GM12875 (cell line): Measurements from ENCODE around the gene ITPRIP.
A peak's percentile ranks its signal among the peaks of the same experiment; 100 is the strongest.

Experiments used
- H3K4me3 ChIP-seq: one replicate; pipeline ENCODE4 v1.5.1; 2011; ENCODE audit warnings: low read depth, low read length, control low read depth
- CTCF ChIP-seq: IDR thresholded peaks from 2 replicates; pipeline ENCODE4 v1.5.1; 2011; ENCODE audit warnings: low read depth, mild to moderate bottlenecking, control low read depth, inconsistent platforms, low read length, moderate library complexity, borderline replicate concordance; ENCODE audit not compliant: insufficient read depth

ITPRIP gene

GRCh38 chr10:104342941-104343411 is 4.7 kb upstream of the ITPRIP start:
- TF ChIP-seq CTCF, result no peak

GRCh38 chr10:104340641-104341040 is 2.4 kb upstream of the ITPRIP start:
- TF ChIP-seq CTCF, result no peak

More at GRCh38 chr10:104342941-104343411, 4.7 kb upstream of the ITPRIP start:
- H3K4me3 ChIP-seq, result no peak overlapping the region

GRCh38 chr10:104340111-104340526 is 1.9 kb upstream of the ITPRIP start:
- TF ChIP-seq CTCF, result no peak
- H3K4me3 ChIP-seq, result no peak overlapping the region

More at GRCh38 chr10:104340641-104341040, 2.4 kb upstream of the ITPRIP start:
- no peak overlapping the region for H3K4me3 ChIP-seq

DNA sequence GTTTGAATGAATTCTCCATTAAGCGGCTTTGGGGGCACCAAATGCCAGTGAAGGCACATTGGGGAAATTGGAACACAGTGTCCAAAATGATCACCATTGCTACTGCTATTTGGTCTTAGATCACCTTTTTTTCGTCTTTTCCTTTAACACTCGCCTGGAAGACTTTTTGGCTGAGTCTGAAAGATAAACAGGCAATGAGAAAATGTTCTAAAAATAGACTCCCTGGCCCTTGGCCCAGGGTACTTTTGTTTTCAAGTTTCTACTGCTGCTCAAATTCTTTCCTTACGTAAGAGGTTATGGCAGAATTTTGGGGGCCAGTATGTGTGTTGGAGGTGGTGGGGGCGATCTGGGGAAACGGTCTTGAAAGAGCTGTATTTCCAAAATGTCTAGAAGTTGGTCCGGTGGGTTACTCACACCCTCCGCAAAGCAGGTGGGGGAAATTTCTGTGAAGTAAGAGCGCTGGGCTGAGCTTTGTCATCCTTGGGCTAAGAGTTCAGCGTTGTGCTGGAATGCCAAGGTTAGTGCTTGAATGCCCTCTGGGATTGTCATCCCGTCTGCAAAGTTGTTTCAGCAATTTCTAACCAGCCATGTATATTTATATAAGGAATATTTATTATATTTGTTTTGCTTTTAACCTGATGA is 1.3 kb upstream of the ITPRIP start:
- TF ChIP-seq CTCF, result no peak
- H3K4me3 ChIP-seq, result peak overlapping the region; percentile 88

DNA sequence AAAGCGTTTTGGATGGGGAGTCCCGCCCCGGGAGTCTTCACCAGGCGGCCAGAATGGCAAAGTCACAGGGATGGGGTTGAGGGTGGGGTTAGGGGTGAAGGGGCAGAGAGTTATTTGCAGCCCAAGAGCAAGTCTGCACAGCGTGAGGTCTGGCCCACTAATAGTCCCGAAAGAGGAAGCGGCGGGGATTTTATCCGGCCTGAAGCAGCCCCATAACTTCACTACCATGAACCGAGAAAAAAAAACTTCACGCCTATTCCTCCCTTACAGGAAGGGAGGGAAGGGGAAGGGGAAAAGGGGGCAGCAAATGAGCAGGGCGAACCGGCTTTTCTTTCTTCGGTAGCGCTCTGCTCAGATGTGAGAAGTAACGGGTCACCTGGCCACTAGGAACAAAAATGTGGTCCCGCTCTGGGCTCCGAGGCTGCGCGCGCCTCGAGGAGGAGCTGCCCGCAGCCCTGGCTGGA is 712 bp downstream of the ITPRIP start:
- TF ChIP-seq CTCF, result no peak
- H3K4me3 ChIP-seq, result peak overlapping the region; percentile 88

DNA sequence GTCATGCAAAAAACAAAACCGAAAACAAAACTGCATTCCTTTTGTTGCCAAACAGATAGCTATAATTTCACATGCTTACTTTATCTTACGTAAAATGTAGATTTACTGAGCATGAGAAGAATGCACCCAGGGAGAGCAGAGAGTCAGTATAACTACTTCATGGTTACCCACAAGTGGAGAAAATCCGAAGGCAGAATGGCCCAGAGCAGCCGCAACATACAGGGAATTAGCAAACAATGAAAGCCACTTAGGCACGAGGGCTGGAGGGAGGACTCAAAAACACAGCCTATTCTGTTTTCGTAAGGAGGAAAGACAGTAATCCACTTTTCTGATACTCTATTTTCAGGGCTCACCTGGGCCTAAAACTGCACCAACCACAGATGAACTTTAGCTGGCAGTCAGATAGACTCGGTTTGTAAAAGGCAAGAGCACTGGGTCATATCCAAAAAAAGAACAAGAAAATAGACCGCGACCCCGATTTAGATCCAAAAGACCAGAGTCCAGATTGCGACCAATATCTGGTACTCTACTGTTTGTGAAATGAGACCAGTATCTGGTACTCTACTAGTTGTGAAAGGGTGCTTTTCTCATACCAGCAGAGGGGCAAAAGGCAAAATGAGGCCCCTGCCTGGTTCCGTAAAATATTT is 1.3 kb downstream of the ITPRIP start:
- H3K4me3 ChIP-seq, result peak overlapping the region; percentile 88
- no peak for TF ChIP-seq CTCF
